Lung (tissue), 12 donors: Measurements from ENCODE around the gene SAMM50. TPM values are rescaled to one million over a fixed set of nuclear protein-coding genes. Genes with fewer than 3 reads are reported as not detected.

Experiments used
- ATAC-seq: fragments of 200-7000 bp; cut with Tn5 transposase; one replicate; pipeline ENCODE4 v1.9.1; 2020; ENCODE audit warnings: moderate number of reproducible peaks; ENCODE audit not compliant: insufficient read depth, low FRiP score
- DNase-seq, 3 donors: peaks; one replicate each; pipeline ENCODE4 v3.0.0-alpha.2; 2013 to 2017
- H3K27ac ChIP-seq, 2 donors: one replicate each; pipeline ENCODE4 v1.5.1; 2013; ENCODE audit warnings: mild to moderate bottlenecking in 2 of 2, moderate library complexity in 2 of 2, control low read depth in 1 of 2, inconsistent platforms in 1 of 2, low read depth in 1 of 2, low read length in 1 of 2
- H3K27me3 ChIP-seq, 3 donors: one replicate each; pipeline ENCODE4 v1.5.1; 2013; ENCODE audit warnings: low read length in 2 of 3; ENCODE audit not compliant: control insufficient read depth in 3 of 3, insufficient read depth in 3 of 3
- H3K36me3 ChIP-seq, 4 donors: one replicate each; pipeline ENCODE4 v1.5.1; 2013; ENCODE audit warnings: low read length in 4 of 4, mild to moderate bottlenecking in 1 of 4, moderate library complexity in 1 of 4; ENCODE audit not compliant: control insufficient read depth in 4 of 4, insufficient read depth in 4 of 4
- H3K4me1 ChIP-seq, 5 donors: one replicate each; pipeline ENCODE4 v1.5.1; 2013; ENCODE audit warnings: low read length in 5 of 5, mild to moderate bottlenecking in 2 of 5, moderate library complexity in 1 of 5; ENCODE audit not compliant: control insufficient read depth in 5 of 5, insufficient read depth in 5 of 5
- H3K4me3 ChIP-seq: one replicate; pipeline ENCODE4 v1.5.1; 2013; ENCODE audit warnings: mild to moderate bottlenecking, control low read depth, moderate library complexity
- H3K9ac ChIP-seq, 2 donors: one replicate each; pipeline ENCODE4 v1.5.1; 2013; ENCODE audit warnings: low read length in 2 of 2, control low read depth in 1 of 2; ENCODE audit not compliant: insufficient read depth in 1 of 2
- H3K9me3 ChIP-seq, 4 donors: one replicate each; pipeline ENCODE4 v1.5.1; 2013; ENCODE audit warnings: low read length in 3 of 4, mild to moderate bottlenecking in 1 of 4, moderate library complexity in 1 of 4; ENCODE audit not compliant: control insufficient read depth in 4 of 4, insufficient read depth in 3 of 4
- WGBS, 2 donors: extraction: QIAGEN DNeasy Blood & Tissue Kit; methylation state at CpG; one replicate each; pipeline ENCODE4 v1.1.7; 2013; 5-methylcytosine and 5-hydroxymethylcytosine counted together
- polyA plus RNA-seq, 2 donors: library from polyadenylated mRNA; stranded (reverse); fragments of 200-250 nt; gene quantifications; one replicate each; pipeline ENCODE4 v1.2.1, GENCODE V29; 2013
- total RNA-seq, 2 donors: library from RNA; depleted of rRNA in 1 of 2; stranded (reverse); fragments of >200 nt in 1 of 2; gene quantifications; one replicate each; pipeline ENCODE4 v1.2.1, GENCODE V29; 2014 to 2021
- TF ChIP-seq, protein P1 (sequence below): IDR thresholded peaks from 2 replicates; pipeline ENCODE4 v1.5.1; 2012; ENCODE audit warnings: mild to moderate bottlenecking; ENCODE audit errors: control extremely low read depth, extremely low read depth
- donor health status: control.
- donor health status: control.
- donor health status: Bipolar disorder and iron deficiency.
- donor health status: healthy.
- donor health status: DM: yes; HTN: yes; CAD: no.

SAMM50 gene
- total and polyA plus RNA-seq, 4 donors = 11.2 to 35.9 (median 30.5) TPM

DNA sequence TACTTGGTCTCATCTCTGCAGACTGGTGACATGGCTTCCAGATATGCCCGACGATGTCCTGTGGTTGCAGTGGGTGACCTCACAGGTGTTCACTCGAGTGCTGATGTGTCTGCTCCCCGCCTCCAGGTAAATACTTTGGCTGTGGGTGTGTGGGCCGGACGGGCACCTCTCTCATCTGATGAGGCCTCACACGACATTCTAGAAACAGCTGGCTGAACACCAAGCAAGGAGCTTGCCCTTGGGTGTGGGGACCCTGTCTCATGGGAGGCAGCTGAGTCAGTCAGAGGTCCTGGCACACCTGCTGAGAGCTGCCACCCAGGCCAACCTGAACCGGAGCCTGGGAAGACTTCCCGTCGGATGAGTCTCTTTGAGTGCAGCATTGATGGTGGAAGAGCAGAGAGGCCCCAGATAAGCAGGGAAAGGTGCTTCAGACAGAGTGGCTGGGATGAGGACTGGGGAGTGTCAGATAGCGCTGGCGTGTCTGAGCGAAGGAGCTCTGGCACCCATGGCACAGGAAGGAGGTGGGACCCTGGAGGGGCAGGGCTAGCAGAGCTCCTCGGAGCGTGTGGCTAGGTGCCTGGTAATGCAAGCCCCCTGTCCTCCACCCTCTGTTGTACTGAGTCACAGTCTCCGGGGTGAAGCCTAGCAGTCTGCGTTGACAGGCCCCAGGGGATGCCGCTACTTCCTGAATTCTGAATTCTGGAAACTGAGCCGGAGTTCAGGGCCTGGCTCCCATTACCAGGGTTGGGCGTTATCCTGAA lies 10.4 kb upstream of the SAMM50 start:
- TF ChIP-seq, protein P1, sequence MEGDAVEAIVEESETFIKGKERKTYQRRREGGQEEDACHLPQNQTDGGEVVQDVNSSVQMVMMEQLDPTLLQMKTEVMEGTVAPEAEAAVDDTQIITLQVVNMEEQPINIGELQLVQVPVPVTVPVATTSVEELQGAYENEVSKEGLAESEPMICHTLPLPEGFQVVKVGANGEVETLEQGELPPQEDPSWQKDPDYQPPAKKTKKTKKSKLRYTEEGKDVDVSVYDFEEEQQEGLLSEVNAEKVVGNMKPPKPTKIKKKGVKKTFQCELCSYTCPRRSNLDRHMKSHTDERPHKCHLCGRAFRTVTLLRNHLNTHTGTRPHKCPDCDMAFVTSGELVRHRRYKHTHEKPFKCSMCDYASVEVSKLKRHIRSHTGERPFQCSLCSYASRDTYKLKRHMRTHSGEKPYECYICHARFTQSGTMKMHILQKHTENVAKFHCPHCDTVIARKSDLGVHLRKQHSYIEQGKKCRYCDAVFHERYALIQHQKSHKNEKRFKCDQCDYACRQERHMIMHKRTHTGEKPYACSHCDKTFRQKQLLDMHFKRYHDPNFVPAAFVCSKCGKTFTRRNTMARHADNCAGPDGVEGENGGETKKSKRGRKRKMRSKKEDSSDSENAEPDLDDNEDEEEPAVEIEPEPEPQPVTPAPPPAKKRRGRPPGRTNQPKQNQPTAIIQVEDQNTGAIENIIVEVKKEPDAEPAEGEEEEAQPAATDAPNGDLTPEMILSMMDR = no peak
- WGBS, 2 donors = 88 to 89% methylated on average over 20 of the region's 20 CpGs
- Histone ChIP-seq H3K4me1 (no peaks in the 10 kb centered on the region), H3K9me3 (peaks cover 0 to 5% (median 1%) of the 10 kb centered on the region in 4 donors), H3K36me3 (no peaks in the 10 kb centered on the region), H3K27ac (no peak overlapping the region), H3K4me3 (no peak overlapping the region), H3K27me3 (no peaks in the 10 kb centered on the region), H3K9ac (no peak overlapping the region)
- ATAC-seq (no peak), DNase-seq (no peak)

DNA sequence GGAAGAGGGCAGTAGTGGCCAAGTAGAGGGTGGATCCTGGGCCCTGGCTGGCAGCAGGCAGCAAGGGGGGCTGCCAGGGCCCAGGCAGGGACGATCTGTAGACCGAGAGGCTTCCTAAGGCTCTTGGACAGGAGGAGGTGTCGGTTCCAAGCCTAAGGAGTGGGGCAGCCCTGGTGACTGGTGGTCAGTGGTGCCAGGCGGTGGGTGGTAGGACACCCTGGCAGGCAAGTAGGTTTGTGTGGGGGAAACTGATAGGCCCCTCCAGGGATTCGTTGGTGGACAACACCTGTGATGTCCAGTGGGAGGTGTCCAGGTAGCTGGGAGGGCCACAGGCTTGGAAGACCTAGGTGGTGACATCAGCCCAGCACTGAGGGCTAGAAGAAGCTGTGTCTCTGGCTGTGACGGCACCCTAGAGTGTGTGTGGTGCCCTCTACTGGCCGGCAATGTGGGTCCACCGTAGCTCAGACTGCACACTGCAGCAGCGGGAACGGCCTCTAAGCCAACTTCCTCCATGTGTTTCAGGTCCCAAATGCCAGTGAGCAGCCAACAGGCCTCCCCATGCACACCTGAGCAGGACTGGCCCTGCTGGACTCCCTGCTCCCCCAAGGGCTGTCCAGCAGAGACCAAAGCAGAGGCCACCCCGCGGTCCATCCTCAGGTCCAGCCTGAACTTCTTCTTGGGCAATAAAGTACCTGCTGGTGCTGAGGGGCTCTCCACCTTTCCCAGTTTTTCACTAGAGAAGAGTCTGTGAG lies 9.4 kb upstream of the SAMM50 start:
- Histone ChIP-seq H3K9me3 (peaks cover 0 to 5% (median 1%) of the 10 kb centered on the region in 4 donors), H3K27me3 (no peaks in the 10 kb centered on the region), H3K4me3 (no peak overlapping the region), H3K36me3 (no peaks in the 10 kb centered on the region), H3K4me1 (no peaks in the 10 kb centered on the region), H3K9ac (no peak overlapping the region), H3K27ac (no peak overlapping the region)
- TF ChIP-seq, protein P1 = peak; percentile 34
- ATAC-seq = peak; percentile 41
- DNase-seq = peak; percentile 53 to 58 (median 56)
- 50 to 52% methylated on average over 12 of the region's 12 CpGs for WGBS, 2 donors

DNA sequence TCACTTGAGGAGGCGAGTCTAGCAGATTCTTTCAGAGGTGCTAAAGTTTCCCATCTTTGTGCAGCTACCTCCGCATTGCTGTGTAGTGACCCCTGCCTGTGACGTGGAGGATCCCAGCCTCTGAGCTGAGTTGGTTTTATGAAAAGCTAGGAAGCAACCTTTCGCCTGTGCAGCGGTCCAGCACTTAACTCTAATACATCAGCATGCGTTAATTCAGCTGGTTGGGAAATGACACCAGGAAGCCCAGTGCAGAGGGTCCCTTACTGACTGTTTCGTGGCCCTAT lies 8.9 kb upstream of the SAMM50 start:
- H3K27me3 ChIP-seq = no peaks in the 10 kb centered on the region
- DNase-seq = no peak
- H3K36me3 ChIP-seq = no peaks in the 10 kb centered on the region
- 75 to 84% methylated on average over 7 of the region's 7 CpGs for WGBS, 2 donors
- TF ChIP-seq, protein P1 = no peak
- ATAC-seq = no peak
- H3K27ac ChIP-seq = no peak overlapping the region
- no peak overlapping the region for H3K9ac ChIP-seq
- H3K4me1 ChIP-seq = no peaks in the 10 kb centered on the region
- peaks cover 0 to 5% (median 1%) of the 10 kb centered on the region in 4 donors for H3K9me3 ChIP-seq
- no peak overlapping the region for H3K4me3 ChIP-seq
